ENCODE measurements around the gene UBN1. TPM values are rescaled to one million over a fixed set of nuclear protein-coding genes. Genes with fewer than 3 reads are reported as not detected.
"Not testable (repeated sequence)": the region's sequence is repeated elsewhere in the genome, so short reads cannot be mapped to it uniquely, and the experiment has no call there.

UBN1 gene
- total RNA-seq, 2 experiments from 2014 or later = 30.1 to 30.7 TPM

- Mint-ChIP-seq H3K36me3 (no peaks in the 10 kb centered on the region), H3K9me3 (no peaks in the 10 kb centered on the region), H3K27ac (no peak overlapping the region), H3K27me3 (no peaks in the 10 kb centered on the region), H3K4me3 (no peak overlapping the region), H3K4me1 (no peaks in the 10 kb centered on the region)
- no peak for DNase-seq
Observed at GRCh38 chr16:4913774-4914525, 66.7 kb downstream of the UBN1 start.

GRCh38 chr16:4914528-4915225, 67.4 kb downstream of the UBN1 start:
- Mint-ChIP-seq H3K4me3 (no peak overlapping the region), H3K27ac (no peak overlapping the region), H3K9me3 (no peaks in the 10 kb centered on the region), H3K4me1 (no peaks in the 10 kb centered on the region), H3K27me3 (no peaks in the 10 kb centered on the region), H3K36me3 (no peaks in the 10 kb centered on the region)
- DNase-seq = no peak

GRCh38 chr16:4915226-4915761, 68.0 kb downstream of the UBN1 start:
- no peak for DNase-seq

GRCh38 chr16:4917117-4917516, 69.8 kb downstream of the UBN1 start:
- no peaks in the 10 kb centered on the region for H3K9me3 Mint-ChIP-seq
- no peak for DNase-seq
- no peaks in the 10 kb centered on the region for H3K27me3 Mint-ChIP-seq
- no peaks in the 10 kb centered on the region for H3K36me3 Mint-ChIP-seq
- H3K27ac Mint-ChIP-seq = no peak overlapping the region
- H3K4me1 Mint-ChIP-seq = no peaks in the 10 kb centered on the region
- H3K4me3 Mint-ChIP-seq = no peak overlapping the region

More at GRCh38 chr16:4915226-4915761, 68.0 kb downstream of the UBN1 start:
- Mint-ChIP-seq H3K9me3 (no peaks in the 10 kb centered on the region), H3K4me3 (no peak overlapping the region), H3K36me3 (no peaks in the 10 kb centered on the region), H3K4me1 (no peaks in the 10 kb centered on the region), H3K27ac (no peak overlapping the region), H3K27me3 (no peaks in the 10 kb centered on the region)

- DNase-seq = no peak
- no peak overlapping the region for H3K4me3 Mint-ChIP-seq
- H3K9me3 Mint-ChIP-seq = no peaks in the 10 kb centered on the region
- no peaks in the 10 kb centered on the region for H3K27me3 Mint-ChIP-seq
- no peak overlapping the region for H3K27ac Mint-ChIP-seq
- no peaks in the 10 kb centered on the region for H3K36me3 Mint-ChIP-seq
- no peaks in the 10 kb centered on the region for H3K4me1 Mint-ChIP-seq
Observed at GRCh38 chr16:4918781-4919251, 71.5 kb downstream of the UBN1 start.

- Mint-ChIP-seq H3K4me1 (no peaks in the 10 kb centered on the region), H3K36me3 (no peaks in the 10 kb centered on the region), H3K27me3 (no peaks in the 10 kb centered on the region), H3K4me3 (no peak overlapping the region), H3K27ac (no peak overlapping the region), H3K9me3 (peaks cover 2% of the 10 kb centered on the region)
- no peak for DNase-seq
Observed at GRCh38 chr16:4920826-4921225, 73.5 kb downstream of the UBN1 start.

- Mint-ChIP-seq H3K27ac (no peak overlapping the region), H3K36me3 (peaks cover 3% of the 10 kb centered on the region), H3K9me3 (peaks cover 11% of the 10 kb centered on the region), H3K27me3 (no peaks in the 10 kb centered on the region), H3K4me3 (no peak overlapping the region), H3K4me1 (no peaks in the 10 kb centered on the region)
- DNase-seq = no peak
Observed at GRCh38 chr16:4922721-4923342, 75.6 kb downstream of the UBN1 start.

GRCh38 chr16:4923853-4924252, 76.6 kb downstream of the UBN1 start:
- Mint-ChIP-seq H3K27ac (no peak overlapping the region), H3K4me1 (no peaks in the 10 kb centered on the region), H3K27me3 (no peaks in the 10 kb centered on the region), H3K4me3 (no peak overlapping the region), H3K36me3 (peaks cover 3% of the 10 kb centered on the region), H3K9me3 (peaks cover 11% of the 10 kb centered on the region)
- DNase-seq = no peak

- H3K4me1 Mint-ChIP-seq = no peaks in the 10 kb centered on the region
- DNase-seq = no peak
- H3K36me3 Mint-ChIP-seq = peaks cover 3% of the 10 kb centered on the region
- peaks cover 11% of the 10 kb centered on the region for H3K9me3 Mint-ChIP-seq
- H3K4me3 Mint-ChIP-seq = no peak overlapping the region
- no peak overlapping the region for H3K27ac Mint-ChIP-seq
- H3K27me3 Mint-ChIP-seq = no peaks in the 10 kb centered on the region
Observed at GRCh38 chr16:4924593-4925292, 77.5 kb downstream of the UBN1 start.

GRCh38 chr16:4925293-4925607, 78.0 kb downstream of the UBN1 start:
- no peak for DNase-seq
- Mint-ChIP-seq H3K27ac (no peak overlapping the region), H3K36me3 (peaks cover 3% of the 10 kb centered on the region), H3K9me3 (peaks cover 11% of the 10 kb centered on the region), H3K27me3 (no peaks in the 10 kb centered on the region), H3K4me3 (no peak overlapping the region), H3K4me1 (no peaks in the 10 kb centered on the region)

- Mint-ChIP-seq H3K27me3 (no peaks in the 10 kb centered on the region), H3K9me3 (peaks cover 11% of the 10 kb centered on the region), H3K4me3 (no peak overlapping the region), H3K27ac (no peak overlapping the region), H3K4me1 (no peaks in the 10 kb centered on the region), H3K36me3 (peaks cover 3% of the 10 kb centered on the region)
- DNase-seq = no peak
Observed at GRCh38 chr16:4925791-4926190, 78.5 kb downstream of the UBN1 start.

- Mint-ChIP-seq H3K27me3 (no peaks in the 10 kb centered on the region), H3K36me3 (peaks cover 3% of the 10 kb centered on the region), H3K27ac (no peak overlapping the region), H3K4me3 (no peak overlapping the region), H3K9me3 (peaks cover 11% of the 10 kb centered on the region), H3K4me1 (no peaks in the 10 kb centered on the region)
- DNase-seq = no peak
Observed at GRCh38 chr16:4926928-4927327, 79.6 kb downstream of the UBN1 start.

- no peaks in the 10 kb centered on the region for H3K27me3 Mint-ChIP-seq
- H3K4me1 Mint-ChIP-seq = no peaks in the 10 kb centered on the region
- peaks cover 11% of the 10 kb centered on the region for H3K9me3 Mint-ChIP-seq
- no peak overlapping the region for H3K27ac Mint-ChIP-seq
- no peak overlapping the region for H3K4me3 Mint-ChIP-seq
- peaks cover 3% of the 10 kb centered on the region for H3K36me3 Mint-ChIP-seq
- DNase-seq = no peak
Observed at GRCh38 chr16:4927661-4928060, 80.4 kb downstream of the UBN1 start.

GRCh38 chr16:4928227-4928626, 80.9 kb downstream of the UBN1 start:
- no peak overlapping the region for H3K27ac Mint-ChIP-seq
- peaks cover 3% of the 10 kb centered on the region for H3K36me3 Mint-ChIP-seq
- no peaks in the 10 kb centered on the region for H3K4me1 Mint-ChIP-seq
- no peak overlapping the region for H3K4me3 Mint-ChIP-seq
- DNase-seq = no peak
- no peaks in the 10 kb centered on the region for H3K27me3 Mint-ChIP-seq
- H3K9me3 Mint-ChIP-seq = peaks cover 11% of the 10 kb centered on the region

- peaks cover 11% of the 10 kb centered on the region for H3K9me3 Mint-ChIP-seq
- H3K27ac Mint-ChIP-seq, H3K4me1 Mint-ChIP-seq, H3K36me3 Mint-ChIP-seq, H3K27me3 Mint-ChIP-seq, H3K4me3 Mint-ChIP-seq, DNase-seq: not testable (repeated sequence)
Observed at GRCh38 chr16:4929619-4930018, 82.3 kb downstream of the UBN1 start.

All from activated naive CD8-positive, alpha-beta T cell treated with anti-CD3 and anti-CD28 coated beads for 36 hours (primary cell).